GM12872 (cell line): ENCODE measurements around the gene UTS2B.

Experiments
- CTCF ChIP-seq: IDR thresholded peaks from 3 replicates; pipeline ENCODE4 v1.5.1; 2011; ENCODE audit warnings: low read depth, mild to moderate bottlenecking, low read length, moderate library complexity; ENCODE audit not compliant: insufficient read depth

Gene UTS2B

GRCh38 chr3:191260431-191261303, 69.7 kb downstream of the UTS2B start:
- TF ChIP-seq CTCF, result no peak

- no peak for TF ChIP-seq CTCF
These were observed 70.8 kb downstream of the UTS2B start for GRCh38 chr3:191259486-191259885.

- no peak for TF ChIP-seq CTCF
These were observed 73.0 kb downstream of the UTS2B start for GRCh38 chr3:191257286-191257685.

- TF ChIP-seq CTCF, result no peak
These were observed 73.9 kb downstream of the UTS2B start for GRCh38 chr3:191256405-191256804.

- TF ChIP-seq CTCF, result no peak
These were observed 75.2 kb downstream of the UTS2B start for GRCh38 chr3:191255156-191255555.

- no peak for TF ChIP-seq CTCF
These were observed 76.0 kb downstream of the UTS2B start for GRCh38 chr3:191254098-191254873.

GRCh38 chr3:191253089-191253799, 77.1 kb downstream of the UTS2B start:
- TF ChIP-seq CTCF, result no peak
